ENCODE measurements around the gene JMJD1C.

Gene JMJD1C

DNA sequence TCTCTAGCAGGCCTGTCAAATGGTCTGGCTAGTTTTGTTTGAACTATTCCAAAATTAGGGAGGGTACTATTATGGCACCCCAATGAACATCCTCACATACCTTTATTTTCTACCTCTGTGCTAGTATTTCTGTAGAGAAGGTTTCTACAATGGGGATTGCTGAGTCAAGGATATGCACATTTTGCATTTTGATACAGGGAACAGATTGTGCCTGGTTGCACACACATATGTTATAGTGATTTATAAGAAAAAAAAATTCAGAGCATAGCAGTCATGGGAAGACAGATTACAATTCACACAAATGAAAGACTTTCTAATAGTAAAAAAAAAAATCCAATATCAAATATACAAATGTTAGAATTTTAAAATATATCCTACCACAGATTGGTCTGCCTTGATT lies 346.7 kb downstream of the JMJD1C start:
- no peak for TF ChIP-seq ZFX (IDR thresholded peaks at IDR 0.05)
- TF ChIP-seq, protein P1, sequence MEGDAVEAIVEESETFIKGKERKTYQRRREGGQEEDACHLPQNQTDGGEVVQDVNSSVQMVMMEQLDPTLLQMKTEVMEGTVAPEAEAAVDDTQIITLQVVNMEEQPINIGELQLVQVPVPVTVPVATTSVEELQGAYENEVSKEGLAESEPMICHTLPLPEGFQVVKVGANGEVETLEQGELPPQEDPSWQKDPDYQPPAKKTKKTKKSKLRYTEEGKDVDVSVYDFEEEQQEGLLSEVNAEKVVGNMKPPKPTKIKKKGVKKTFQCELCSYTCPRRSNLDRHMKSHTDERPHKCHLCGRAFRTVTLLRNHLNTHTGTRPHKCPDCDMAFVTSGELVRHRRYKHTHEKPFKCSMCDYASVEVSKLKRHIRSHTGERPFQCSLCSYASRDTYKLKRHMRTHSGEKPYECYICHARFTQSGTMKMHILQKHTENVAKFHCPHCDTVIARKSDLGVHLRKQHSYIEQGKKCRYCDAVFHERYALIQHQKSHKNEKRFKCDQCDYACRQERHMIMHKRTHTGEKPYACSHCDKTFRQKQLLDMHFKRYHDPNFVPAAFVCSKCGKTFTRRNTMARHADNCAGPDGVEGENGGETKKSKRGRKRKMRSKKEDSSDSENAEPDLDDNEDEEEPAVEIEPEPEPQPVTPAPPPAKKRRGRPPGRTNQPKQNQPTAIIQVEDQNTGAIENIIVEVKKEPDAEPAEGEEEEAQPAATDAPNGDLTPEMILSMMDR (conservative IDR thresholded peaks at IDR 0.05) = no peak
- no peak overlapping the region for H3K27ac ChIP-seq

All from C4-2B (cell line).